Kidney (tissue), 14 donors: ENCODE data around the gene CEP126. TPM values are rescaled to one million over a fixed set of nuclear protein-coding genes. Genes with fewer than 3 reads are reported as not detected.
A peak's percentile ranks its signal among the peaks of the same experiment; 100 is the strongest.

Experiments
- DNase-seq, 5 donors: peaks; one replicate each; pipeline ENCODE4 v3.0.0-alpha.2; 2013 to 2020
- FAIRE-seq: peaks from 2 replicates; lab custom pipeline; 2012; peaks lifted over from hg19 to GRCh38; lab: Jason Lieb, UNC
- H3K27ac ChIP-seq, 2 donors: one replicate each; pipeline ENCODE4 v1.7.0; 2013; ENCODE audit warnings: low read depth in 2 of 2, low read length in 2 of 2, inconsistent platforms in 1 of 2
- H3K27me3 ChIP-seq: one replicate; pipeline ENCODE4 v1.7.1; 2013; ENCODE audit warnings: low read length, inconsistent platforms; ENCODE audit not compliant: control insufficient read depth, insufficient read depth
- H3K36me3 ChIP-seq, 3 donors: one replicate each; pipeline versions ENCODE4 v1.7.0 to v1.7.1; 2013; ENCODE audit warnings: low read length in 3 of 3, control low read depth in 1 of 3, inconsistent platforms in 1 of 3; ENCODE audit not compliant: insufficient read depth in 3 of 3, control insufficient read depth in 2 of 3
- H3K4me1 ChIP-seq, 3 donors: one replicate each; pipeline versions ENCODE4 v1.7.0 to v1.7.1; 2013; ENCODE audit warnings: low read length in 3 of 3, inconsistent platforms in 1 of 3, low read depth in 1 of 3; ENCODE audit not compliant: control insufficient read depth in 2 of 3, insufficient read depth in 2 of 3
- H3K4me3 ChIP-seq, 3 donors: one replicate each; pipeline versions ENCODE4 v1.7.0 to v1.8.1; 2013; ENCODE audit warnings: low read length in 3 of 3, control low read depth in 1 of 3, inconsistent platforms in 1 of 3
- H3K9ac ChIP-seq, 3 donors: one replicate each; pipeline versions ENCODE4 v1.7.0 to v1.7.1; 2013; ENCODE audit warnings: low read length in 3 of 3, control low read depth in 1 of 3, inconsistent platforms in 1 of 3
- H3K9me3 ChIP-seq, 3 donors: one replicate each; pipeline versions ENCODE4 v1.7.0 to v1.7.1; 2013; ENCODE audit warnings: low read length in 3 of 3, control low read depth in 1 of 3, inconsistent platforms in 1 of 3; ENCODE audit not compliant: control insufficient read depth in 2 of 3, insufficient read depth in 1 of 3
- CTCF ChIP-seq: IDR thresholded peaks from 3 replicates; pipeline ENCODE4 v1.5.1; 2012; ENCODE audit warnings: mild to moderate bottlenecking, moderate library complexity, borderline replicate concordance; ENCODE audit not compliant: insufficient read depth; ENCODE audit errors: extremely low read depth
- intact Hi-C: fragments of 100-400 bp; cut with DNase I; formaldehyde crosslinking; loops from one replicate; pipeline ENCODE4 v1.11.1; 2022
- polyA plus RNA-seq: library from polyadenylated mRNA; stranded (reverse); fragments of 350-450 nt; fragmentation: Illumina TruSeq; extraction: RNeasy Lipid Tissue Mini Kit (QIAGEN cat#74804); gene quantifications from one replicate; pipeline ENCODE4 v1.2.3, GENCODE V29; 2014; ENCODE audit warnings: low read depth, low replicate concordance; ENCODE audit not compliant: insufficient read depth
- total RNA-seq: library from RNA; stranded (reverse); fragmentation: NEBNext Ultra II Directional; extraction: Animal tissue kit (Norgen Biotek cat#: 25700); gene quantifications from one replicate; pipeline ENCODE4 v1.2.1, GENCODE V29; 2021
- donor health status: control.
- donor health status: control.
- donor health status: control.
- donor health status: control.
- donor health status: control.
- donor health status: DM: yes; HTN: yes; CAD: no.
- donor health status: Normal renal cell carcinoma (clear cell type).

The CEP126 gene
- total and polyA plus RNA-seq, 2 donors from 2014 or later, result 5.1 to 5.3 TPM

GRCh38 chr11:101870510-101870909 is 44.3 kb upstream of the CEP126 start:
- H3K4me1 ChIP-seq, result peaks cover 0 to 14% (median 0%) of the 10 kb centered on the region in 3 donors
- no peak overlapping the region for H3K27ac ChIP-seq
- intact Hi-C loops, result no loop called here
- H3K9me3 ChIP-seq, result no peaks in the 10 kb centered on the region
- no peaks in the 10 kb centered on the region for H3K36me3 ChIP-seq
- no peak for TF ChIP-seq CTCF
- no peak overlapping the region for H3K4me3 ChIP-seq
- FAIRE-seq, result no peak
- H3K9ac ChIP-seq, result no peak overlapping the region
- DNase-seq, result no peak
- no peaks in the 10 kb centered on the region for H3K27me3 ChIP-seq

DNA sequence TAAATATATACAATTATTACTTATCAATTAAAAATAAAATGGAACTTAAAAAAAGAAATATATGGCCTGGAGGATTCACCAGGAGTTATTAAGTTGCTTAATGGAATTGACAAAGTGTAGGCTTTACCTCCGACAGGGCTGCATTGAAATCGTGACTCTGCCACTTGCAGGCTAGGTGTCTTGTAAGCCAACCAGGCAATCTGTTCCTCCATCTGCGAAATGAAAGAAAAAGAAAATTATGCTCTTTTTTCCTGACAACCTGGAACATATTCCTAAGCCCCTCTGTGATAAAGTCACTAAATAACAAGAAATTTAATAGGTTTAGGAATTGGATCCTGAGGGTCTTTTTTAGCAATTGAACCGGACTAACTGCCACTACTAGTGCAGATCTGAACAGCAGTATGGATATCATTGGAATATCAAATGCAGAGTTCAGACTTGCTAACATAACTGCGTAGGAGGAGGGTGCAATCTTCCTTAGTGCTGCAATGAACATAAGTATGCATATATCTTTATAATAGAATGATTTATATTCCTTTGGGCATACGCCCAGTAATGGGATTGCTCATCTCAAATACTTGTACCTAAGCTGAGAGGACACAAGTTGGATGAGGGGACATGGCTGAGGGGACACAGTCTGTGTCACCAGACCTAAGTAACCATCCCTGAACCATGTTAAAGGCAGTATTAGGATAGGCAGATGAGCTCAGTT is 42.5 kb upstream of the CEP126 start:
- Histone ChIP-seq H3K27me3 (no peaks in the 10 kb centered on the region), H3K4me1 (peaks cover 0 to 10% (median 0%) of the 10 kb centered on the region in 3 donors), H3K9me3 (no peaks in the 10 kb centered on the region), H3K36me3 (no peaks in the 10 kb centered on the region), H3K27ac (no peak overlapping the region), H3K9ac (no peak overlapping the region), H3K4me3 (no peak overlapping the region)
- no peak for FAIRE-seq
- no peak for TF ChIP-seq CTCF
- DNase-seq, result no peak
- intact Hi-C loops, result no loop called here

DNA sequence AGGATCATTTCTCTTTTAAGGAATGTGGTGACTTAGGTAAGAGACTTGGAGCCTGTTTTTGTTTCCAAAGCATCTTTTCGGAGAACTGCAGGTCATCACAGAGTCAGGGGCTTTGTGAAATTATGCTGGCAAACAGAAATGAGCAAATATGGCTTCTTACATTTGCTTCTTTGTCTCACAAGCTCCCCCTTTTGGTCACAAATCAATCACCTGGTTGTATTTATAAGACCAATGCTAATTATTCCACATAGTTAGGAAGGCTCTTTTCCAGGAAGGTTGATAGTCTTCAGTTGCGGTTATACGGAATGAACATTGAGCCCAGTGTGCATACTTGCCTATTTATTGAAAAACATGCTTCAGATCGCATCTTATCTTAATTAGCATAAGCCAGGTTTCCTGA is 34.6 kb upstream of the CEP126 start:
- no peaks in the 10 kb centered on the region for H3K9me3 ChIP-seq
- no peak overlapping the region for H3K4me3 ChIP-seq
- intact Hi-C loops, result no loop called here
- no peaks in the 10 kb centered on the region for H3K36me3 ChIP-seq
- H3K9ac ChIP-seq, result no peak overlapping the region
- peak; percentile 37 for TF ChIP-seq CTCF
- H3K4me1 ChIP-seq, result no peaks in the 10 kb centered on the region
- FAIRE-seq (no peak), DNase-seq (peak in 2 of 5 donors; percentile 35 to 39)
- no peaks in the 10 kb centered on the region for H3K27me3 ChIP-seq
- H3K27ac ChIP-seq, result no peak overlapping the region

GRCh38 chr11:101881586-101881985 is 33.2 kb upstream of the CEP126 start:
- Histone ChIP-seq H3K36me3 (no peaks in the 10 kb centered on the region), H3K4me1 (no peaks in the 10 kb centered on the region), H3K9me3 (no peaks in the 10 kb centered on the region), H3K9ac (no peak overlapping the region), H3K4me3 (no peak overlapping the region), H3K27ac (no peak overlapping the region), H3K27me3 (no peaks in the 10 kb centered on the region)
- DNase-seq (no peak), FAIRE-seq (no peak)
- no peak for TF ChIP-seq CTCF
- intact Hi-C loops, result no loop called here
